GM21367 (cell line): ENCODE data around the gene EYA4.

Experiments used
- ATAC-seq: cut with Tn5 transposase; IDR thresholded peaks from one replicate; pipeline ENCODE4 v1.9.1; 2021; ENCODE audit not compliant: unreplicated experiment

The EYA4 gene

GRCh38 chr6:133241086-133241900, at the start of gene EYA4:
Gene EYA4 (plus strand): TSS chr6:133241357. CDS start chr6:133274781, 33,424 bp downstream.
- no peak for ATAC-seq

- ATAC-seq, result no peak
These were observed 47.8 kb upstream of the EYA4 start for GRCh38 chr6:133193396-133193795.

DNA sequence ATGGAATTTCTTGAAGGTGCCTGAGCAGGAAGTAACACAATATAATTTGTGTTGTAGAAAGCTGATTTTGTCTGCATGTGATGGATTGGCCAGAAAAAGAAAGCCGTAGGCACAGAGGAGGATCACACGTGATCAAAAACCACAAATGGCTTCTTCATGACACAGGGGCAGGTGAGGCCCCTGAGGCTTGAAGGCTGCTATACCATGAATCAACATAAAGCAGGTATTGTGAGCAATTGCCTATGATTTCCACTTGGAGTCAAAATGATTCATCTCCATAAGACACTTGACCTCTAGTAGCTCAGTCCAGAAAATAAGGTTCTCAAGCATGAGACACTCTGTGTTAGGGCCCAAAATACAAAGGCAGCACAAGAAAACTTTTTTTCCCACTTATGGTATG, 42.4 kb upstream of the EYA4 start:
- ATAC-seq, result no peak

DNA sequence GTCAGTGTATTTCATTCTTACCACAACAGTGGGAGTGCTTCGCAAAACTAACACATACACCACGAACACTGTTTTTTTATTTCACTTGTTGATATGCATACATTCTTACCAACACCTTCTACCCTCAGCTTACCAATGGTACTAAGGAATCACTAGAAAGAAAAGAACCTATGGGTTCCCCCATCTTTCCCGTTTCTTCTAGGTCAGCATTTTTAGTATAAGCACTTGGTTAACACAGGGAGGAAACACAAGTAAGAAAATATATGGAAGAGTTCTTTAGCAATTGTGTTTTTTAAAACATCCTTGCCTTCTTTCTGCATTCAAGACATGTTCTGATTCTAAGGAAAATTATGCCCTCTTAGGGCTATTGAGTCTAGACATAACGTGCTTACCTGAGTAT, 39.9 kb upstream of the EYA4 start:
- ATAC-seq, result no peak

GRCh38 chr6:133202610-133203343, 38.4 kb upstream of the EYA4 start:
- no peak for ATAC-seq

GRCh38 chr6:133203344-133203697, 37.8 kb upstream of the EYA4 start:
- ATAC-seq, result no peak

DNA sequence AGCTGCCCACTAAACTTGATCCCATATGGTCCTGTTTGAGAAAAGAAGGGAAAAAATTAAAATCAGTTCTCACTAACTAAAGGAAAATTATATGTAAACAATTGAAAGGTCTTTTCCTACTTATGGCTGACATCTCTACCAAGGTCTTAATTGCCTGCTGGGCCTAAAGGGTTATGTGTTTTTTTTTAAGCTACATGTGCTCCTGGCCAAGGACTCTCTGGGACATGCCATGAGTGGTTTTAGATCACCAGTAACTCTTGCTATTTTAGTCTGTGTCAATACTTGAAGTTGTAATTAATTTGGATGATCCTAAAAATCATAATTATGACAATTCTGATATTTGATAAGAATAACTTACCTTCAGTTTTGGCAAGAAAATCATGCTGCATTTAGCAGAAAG, 35.9 kb upstream of the EYA4 start:
- ATAC-seq, result no peak

DNA sequence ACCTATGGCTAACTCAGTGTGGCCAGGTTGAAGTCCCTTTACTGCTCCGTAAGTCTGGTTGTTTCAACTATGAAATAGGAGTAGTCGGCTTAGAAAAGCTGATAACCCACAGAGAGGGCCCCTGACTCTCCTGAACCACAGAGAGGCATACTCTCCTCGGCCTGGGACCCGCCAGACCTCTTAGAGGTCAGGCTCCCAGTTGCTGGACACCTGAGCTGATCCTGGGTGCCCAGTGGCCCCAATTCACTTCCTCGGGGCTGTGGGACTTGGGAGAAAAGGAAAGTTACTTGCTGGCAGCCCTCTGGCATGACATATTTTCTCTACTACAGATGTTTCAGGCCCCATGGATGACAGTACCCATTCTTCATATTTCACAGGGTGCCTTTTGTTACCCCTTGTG, 34.2 kb upstream of the EYA4 start:
- no peak for ATAC-seq

DNA sequence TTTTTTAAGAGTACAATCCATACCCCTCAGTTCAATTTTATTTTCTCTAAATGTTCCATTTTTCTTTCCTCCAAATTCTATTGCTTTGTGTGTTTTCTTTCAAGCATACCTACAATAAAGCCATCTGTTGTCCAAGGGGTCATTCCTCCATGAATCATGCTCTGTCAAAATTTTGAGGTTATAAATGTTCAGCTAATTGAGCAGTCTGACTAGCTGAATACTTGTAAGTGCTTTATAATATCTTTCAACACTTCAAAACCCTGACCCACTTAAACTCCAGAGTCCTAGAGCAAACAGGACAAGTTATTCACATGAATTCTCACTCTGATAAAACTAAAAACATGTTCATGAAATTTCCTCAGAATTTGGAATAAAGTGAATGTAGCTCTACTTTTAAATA, 33.4 kb upstream of the EYA4 start:
- no peak for ATAC-seq

- no peak for ATAC-seq
These were observed 32.9 kb upstream of the EYA4 start for GRCh38 chr6:133208183-133208755.

DNA sequence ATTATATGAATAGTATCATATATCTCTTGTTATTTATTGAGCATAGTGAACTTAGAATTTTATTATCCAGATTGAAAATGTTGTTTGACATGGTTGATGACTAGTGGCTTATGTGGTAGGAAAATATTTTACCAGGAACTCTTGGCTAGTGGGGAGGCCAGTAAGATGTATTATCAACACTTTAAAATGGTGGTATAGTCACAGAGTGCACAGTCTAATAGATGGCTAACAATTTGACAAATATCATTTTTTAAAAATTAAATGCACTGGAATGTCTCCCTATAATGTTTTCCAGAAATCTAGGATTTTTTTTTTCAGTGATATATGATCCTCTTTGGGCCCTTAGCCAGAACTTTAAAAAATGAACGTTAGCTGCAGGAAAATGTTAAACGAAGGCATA, 26.9 kb upstream of the EYA4 start:
- ATAC-seq, result no peak

DNA sequence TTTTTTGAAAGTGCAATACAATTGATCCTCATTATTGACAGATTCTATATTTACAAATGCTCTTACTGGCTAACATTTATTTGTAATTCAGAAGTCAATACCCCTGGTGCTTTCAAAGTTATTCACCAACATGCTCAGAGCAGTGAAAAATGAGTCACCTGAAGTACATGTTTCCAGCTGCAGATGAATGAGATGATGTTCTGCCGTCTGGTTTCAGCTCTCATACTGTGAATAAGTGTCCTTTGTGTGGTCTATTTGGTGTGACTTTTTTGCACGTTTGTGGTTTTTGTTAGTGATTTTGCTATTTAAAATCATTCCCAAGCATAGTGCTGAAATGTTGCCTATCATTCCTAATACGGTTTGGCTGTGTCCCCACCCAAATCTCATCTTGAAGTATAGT, 22.3 kb upstream of the EYA4 start:
- no peak for ATAC-seq

DNA sequence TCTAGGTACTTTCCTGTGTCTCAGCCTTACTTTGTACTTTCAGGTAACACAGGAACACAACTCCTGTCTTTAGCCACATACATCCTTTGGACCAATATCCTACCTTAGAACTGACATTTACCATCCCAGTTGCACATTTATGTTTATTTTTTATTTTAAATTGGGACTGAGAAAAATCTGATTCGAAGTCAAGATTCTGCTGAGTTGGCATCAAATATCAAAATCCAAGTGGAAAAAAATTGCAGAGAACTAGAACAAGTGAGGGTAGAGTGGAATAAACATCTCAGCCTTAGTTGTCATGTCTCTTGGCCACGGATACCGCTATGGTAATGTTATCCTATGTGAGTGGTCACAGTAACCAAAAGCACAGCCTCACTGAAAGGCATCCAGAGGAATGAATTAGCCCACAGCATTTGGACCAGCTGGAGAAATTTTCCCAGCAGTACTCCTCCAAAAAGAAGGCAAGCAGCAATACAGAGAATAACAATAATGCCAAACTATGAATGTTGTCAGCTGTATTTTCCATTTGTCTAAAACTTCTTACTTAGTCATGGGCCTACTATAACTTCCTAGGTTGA, 17.6 kb upstream of the EYA4 start:
- no peak for ATAC-seq

- ATAC-seq, result no peak
These were observed 15.6 kb upstream of the EYA4 start for GRCh38 chr6:133225560-133225959.

DNA sequence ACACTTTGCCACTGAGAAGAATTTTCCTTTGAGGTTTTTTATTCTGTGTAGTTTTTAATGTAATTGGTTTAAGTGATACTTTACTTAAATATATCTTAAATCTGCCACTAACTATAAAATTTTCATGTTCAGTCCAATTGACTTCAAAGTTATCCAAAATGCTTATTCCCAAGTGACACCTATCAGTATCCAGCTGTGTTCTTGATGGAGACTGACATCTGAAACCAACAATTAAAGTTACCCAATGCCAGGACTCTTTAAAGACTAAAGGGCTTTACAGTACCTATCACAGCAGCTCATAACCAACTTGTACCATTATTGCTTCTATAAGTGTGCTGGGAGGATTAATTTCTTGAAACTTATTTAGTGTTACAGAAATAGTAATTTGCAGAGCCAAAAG, 13.8 kb upstream of the EYA4 start:
- ATAC-seq, result no peak

DNA sequence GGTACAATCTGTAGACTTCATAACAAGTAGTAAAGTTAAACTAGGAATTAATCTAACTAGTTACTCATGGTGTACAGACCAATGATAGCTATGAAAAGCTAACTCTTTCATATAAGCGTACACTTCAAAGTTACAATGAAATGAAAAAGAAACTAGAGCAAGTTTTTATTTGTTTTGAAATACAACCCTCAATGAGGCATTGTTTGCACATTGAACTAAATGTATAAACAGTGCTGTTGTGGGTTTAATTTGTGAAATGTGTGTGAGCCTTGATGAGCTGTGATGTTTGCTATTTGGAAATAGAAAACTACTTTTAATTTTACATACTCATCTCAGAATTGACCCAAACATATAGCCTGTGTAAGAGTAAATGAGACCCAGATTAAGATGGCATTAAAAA, 11.1 kb upstream of the EYA4 start:
- ATAC-seq, result no peak

- ATAC-seq, result no peak
These were observed 5.9 kb upstream of the EYA4 start for GRCh38 chr6:133235221-133235620.

GRCh38 chr6:133236932-133237331, 4.2 kb upstream of the EYA4 start:
- ATAC-seq, result no peak

GRCh38 chr6:133240511-133241085, 559 bp upstream of the EYA4 start:
- ATAC-seq, result no peak

DNA sequence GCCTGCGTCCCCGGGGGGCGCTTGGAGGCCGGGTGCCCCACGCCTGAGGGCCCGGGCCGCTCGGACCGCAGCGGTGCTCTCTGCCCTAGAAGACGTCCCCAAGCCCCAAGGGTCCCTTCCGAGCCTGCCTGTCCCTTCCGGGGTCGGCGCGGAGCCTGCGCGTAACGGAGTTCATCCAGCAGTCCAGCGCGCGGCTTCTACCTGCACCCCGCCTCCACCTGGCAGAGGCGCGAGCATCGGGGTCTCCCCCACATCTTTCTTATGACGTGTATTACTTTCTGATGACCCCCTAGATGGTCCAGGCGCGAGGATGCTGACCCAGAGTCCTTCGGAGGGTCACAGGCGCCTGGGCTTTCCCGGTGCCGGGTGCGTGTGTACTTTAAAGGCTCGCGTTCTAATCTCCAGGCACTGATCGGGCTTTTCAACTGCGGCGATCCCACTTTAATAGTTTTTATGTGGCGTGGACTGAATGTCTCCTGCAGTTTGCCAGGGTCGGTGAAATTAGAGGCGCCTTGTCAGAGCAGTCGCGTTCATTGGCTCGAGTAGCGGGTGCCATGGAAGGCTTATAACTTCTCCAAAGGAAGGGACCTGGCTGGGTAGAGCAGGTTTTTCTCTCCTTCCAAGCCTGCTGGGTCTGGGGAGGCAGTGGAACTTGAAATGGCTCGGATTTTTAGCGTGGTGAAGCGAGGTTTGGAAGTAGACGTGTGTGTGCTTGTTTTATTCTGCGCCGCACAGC, 912 bp downstream of the EYA4 start:
- no peak for ATAC-seq
